HUES64 (cell line): ENCODE results near the gene CCDC69.

Experiments used
- H3K27ac ChIP-seq: 2 replicates; pipeline ENCODE4 v1.7.0; 2013; ENCODE audit warnings: low read depth, low read length, inconsistent platforms
- H3K27me3 ChIP-seq: 2 replicates; pipeline ENCODE4 v1.6.1; 2013; ENCODE audit warnings: mild to moderate bottlenecking, low read length; ENCODE audit not compliant: insufficient read depth
- H3K36me3 ChIP-seq: 2 replicates; pipeline ENCODE4 v1.6.1; 2013; ENCODE audit warnings: mild to moderate bottlenecking, low read length; ENCODE audit not compliant: insufficient read depth
- H3K4me1 ChIP-seq: 2 replicates; pipeline ENCODE4 v1.6.1; 2013; ENCODE audit warnings: mild to moderate bottlenecking, low read length, moderate library complexity; ENCODE audit not compliant: insufficient read depth
- H3K4me3 ChIP-seq: 2 replicates; pipeline ENCODE4 v1.5.1; 2013; ENCODE audit warnings: mild to moderate bottlenecking, low read length, moderate library complexity
- H3K9ac ChIP-seq: 2 replicates; pipeline ENCODE4 v1.6.1; 2013; ENCODE audit warnings: mild to moderate bottlenecking, low read depth, low read length
- H3K9me3 ChIP-seq: 2 replicates; pipeline ENCODE4 v1.6.1; 2013; ENCODE audit warnings: low read depth, low read length; ENCODE audit not compliant: insufficient read depth
- WGBS: fragments of 150-250, 120-280 bp; methylation state at CpG from one replicate; pipeline ENCODE4 v1.1.7; 2013; ENCODE audit warnings: missing lambda C conversion rate; 5-methylcytosine and 5-hydroxymethylcytosine counted together

The CCDC69 gene

GRCh38 chr5:151157426-151158286 is 66.2 kb downstream of the CCDC69 start, which contains the start of gene ANXA6:
ANXA6 (minus strand) TSS chr5:151157779; CDS start chr5:151147901, 9,878 bp downstream.
- Histone ChIP-seq H3K27me3 (peaks cover 4% of the 10 kb centered on the region; the same call in 1 of the 2 replicates), H3K27ac (peak within 1 kb of the TSS; percentile 33), H3K4me1 (peaks cover 11% of the 10 kb centered on the region; the same call in 1 of the 2 replicates), H3K9ac (peak within 1 kb of the TSS; percentile 85), H3K36me3 (no peaks in the 10 kb centered on the region), H3K4me3 (peak within 1 kb of the TSS; percentile 80), H3K9me3 (no peaks in the 10 kb centered on the region)
- WGBS: 2% methylated on average over 60 of the region's 60 CpGs

- WGBS: 23% methylated on average over 20 of the region's 20 CpGs
- peak overlapping the region; percentile 85 for H3K9ac ChIP-seq
Observed at GRCh38 chr5:151156507-151157420, 67.1 kb downstream of the CCDC69 start.

DNA sequence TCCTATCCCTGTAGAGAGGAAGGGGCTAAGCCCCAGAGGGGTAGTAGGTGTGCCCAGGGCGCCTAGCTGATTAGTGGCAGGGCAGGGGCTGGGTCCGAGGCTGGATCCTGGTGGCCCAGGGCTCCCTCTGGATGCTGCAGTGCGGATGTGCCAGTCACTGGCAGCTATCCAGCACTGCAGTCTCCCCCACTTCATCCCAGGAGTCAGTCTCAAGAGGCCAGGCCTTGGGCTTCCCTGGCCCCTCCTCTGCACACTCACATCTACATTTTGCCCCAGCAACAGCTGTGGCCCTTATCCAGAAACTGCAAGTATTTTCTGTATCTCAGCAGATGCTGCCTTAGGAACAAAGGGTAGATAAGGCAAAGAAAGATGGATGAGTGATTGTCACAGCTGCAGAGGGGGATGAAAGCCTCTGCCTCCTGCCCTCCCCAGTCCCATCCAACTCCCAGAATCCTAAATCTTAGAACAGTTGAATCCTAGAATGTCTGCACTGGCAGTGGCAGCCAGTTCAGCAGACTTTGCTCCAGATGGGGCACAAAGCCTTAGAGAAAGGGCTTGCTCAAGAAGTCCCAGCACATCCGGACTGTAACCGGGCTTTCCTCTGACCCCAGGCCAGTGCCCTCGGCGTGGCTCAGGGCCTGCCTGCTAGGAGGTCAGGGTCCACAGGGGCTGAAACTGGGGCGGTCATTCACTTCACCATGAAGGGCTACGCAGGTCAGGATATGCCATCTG is 68.0 kb downstream of the CCDC69 start:
- Histone ChIP-seq H3K27ac (no peak overlapping the region; the same call in 1 of the 2 replicates), H3K36me3 (no peaks in the 10 kb centered on the region), H3K4me3 (peak overlapping the region; percentile 80; the same call in 1 of the 2 replicates), H3K27me3 (peaks cover 4% of the 10 kb centered on the region; the same call in 1 of the 2 replicates), H3K9me3 (no peaks in the 10 kb centered on the region), H3K4me1 (peaks cover 15% of the 10 kb centered on the region; the same call in 1 of the 2 replicates), H3K9ac (0 out of 2 replicates have a peak overlapping the region, but pooled peaks have one; percentile 13)
- WGBS: 74% methylated on average over 9 of the region's 9 CpGs

More at GRCh38 chr5:151156507-151157420, 67.1 kb downstream of the CCDC69 start:
- Histone ChIP-seq H3K4me1 (peaks cover 11% of the 10 kb centered on the region; the same call in 1 of the 2 replicates), H3K36me3 (no peaks in the 10 kb centered on the region), H3K9me3 (no peaks in the 10 kb centered on the region), H3K27ac (peak overlapping the region; percentile 33; the same call in 1 of the 2 replicates), H3K4me3 (peak overlapping the region; percentile 80), H3K27me3 (peaks cover 4% of the 10 kb centered on the region; the same call in 1 of the 2 replicates)

DNA sequence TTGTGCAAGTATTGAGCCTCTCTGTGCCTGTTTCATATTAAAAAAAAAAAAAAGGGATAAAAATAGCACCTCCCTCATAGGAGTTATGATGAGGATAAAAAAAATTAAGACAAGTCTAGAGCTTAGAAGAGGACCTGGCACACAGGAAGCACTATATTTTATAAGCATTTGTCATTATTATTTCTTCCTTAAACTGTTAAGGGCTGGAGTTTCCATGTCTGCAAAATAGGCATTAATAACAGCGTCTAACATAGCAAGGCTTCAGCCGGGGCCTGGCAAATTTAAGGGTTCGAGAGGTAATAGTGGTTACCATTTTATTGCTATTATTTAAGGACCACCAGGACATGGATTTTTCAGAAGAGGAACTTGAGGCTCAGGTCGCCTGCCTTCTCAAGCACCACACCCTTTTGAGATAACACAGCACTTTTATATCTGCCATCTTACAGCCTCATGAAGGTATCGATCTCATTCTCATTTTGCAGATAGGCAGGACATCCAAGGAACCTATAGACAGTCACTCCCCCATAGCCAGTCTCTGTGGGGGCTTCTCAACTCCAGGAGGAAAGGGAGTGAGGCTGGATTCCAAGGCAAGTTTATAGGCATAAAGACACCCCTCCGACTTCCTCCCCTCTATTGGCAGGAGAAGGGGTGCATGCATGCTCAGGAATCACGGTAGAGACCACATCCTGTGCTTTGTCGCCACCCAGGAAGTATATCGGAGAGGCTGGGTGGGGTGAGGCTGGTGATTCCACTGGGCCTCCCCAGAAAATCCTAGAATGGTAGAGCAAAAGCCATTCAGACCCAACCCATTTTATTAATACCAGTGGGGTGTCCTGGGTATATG is 68.7 kb downstream of the CCDC69 start:
- Histone ChIP-seq H3K9me3 (no peaks in the 10 kb centered on the region), H3K4me3 (no peak overlapping the region), H3K9ac (no peak overlapping the region), H3K27me3 (peaks cover 4% of the 10 kb centered on the region; the same call in 1 of the 2 replicates), H3K27ac (no peak overlapping the region), H3K36me3 (no peaks in the 10 kb centered on the region), H3K4me1 (peaks cover 23% of the 10 kb centered on the region; the same call in 1 of the 2 replicates)
- WGBS: 83% methylated on average over 9 of the region's 9 CpGs

- WGBS: 92% methylated on average over 2 of the region's 3 CpGs
- Histone ChIP-seq H3K9me3 (no peaks in the 10 kb centered on the region), H3K27ac (no peak overlapping the region), H3K27me3 (peaks cover 3% of the 10 kb centered on the region; the same call in 1 of the 2 replicates), H3K9ac (no peak overlapping the region), H3K4me3 (no peak overlapping the region), H3K36me3 (no peaks in the 10 kb centered on the region), H3K4me1 (peaks cover 26% of the 10 kb centered on the region; the same call in 1 of the 2 replicates)
Observed at GRCh38 chr5:151153766-151154272, 70.1 kb downstream of the CCDC69 start.

GRCh38 chr5:151153300-151153699 is 70.6 kb downstream of the CCDC69 start:
- no peaks in the 10 kb centered on the region for H3K9me3 ChIP-seq
- H3K27me3 ChIP-seq: no peaks in the 10 kb centered on the region
- 70% methylated on average over 3 of the region's 3 CpGs for WGBS
- no peaks in the 10 kb centered on the region for H3K36me3 ChIP-seq
- peaks cover 25% of the 10 kb centered on the region; the same call in 1 of the 2 replicates for H3K4me1 ChIP-seq
- H3K27ac ChIP-seq: no peak overlapping the region
- H3K4me3 ChIP-seq: no peak overlapping the region
- H3K9ac ChIP-seq: no peak overlapping the region

DNA sequence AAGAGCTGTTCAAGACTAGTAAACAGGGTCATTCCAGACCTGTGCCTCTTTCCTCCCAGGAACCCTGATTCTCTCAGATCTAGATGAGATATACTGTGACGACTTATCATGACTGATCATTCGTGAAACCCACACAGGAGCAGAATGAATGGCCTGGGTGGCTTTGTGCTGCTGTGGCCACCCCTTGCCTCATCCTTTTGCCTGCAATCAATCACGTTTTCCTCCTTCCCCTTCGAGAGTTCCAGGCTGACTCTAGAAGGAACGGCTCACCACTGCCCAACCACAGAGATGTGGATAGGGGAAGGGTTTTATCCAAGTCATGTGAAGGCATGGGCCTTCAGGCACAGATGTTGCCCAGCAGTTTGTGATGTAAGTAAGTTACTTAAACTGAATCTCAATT is 72.1 kb downstream of the CCDC69 start:
- WGBS: 92% methylated on average over 5 of the region's 5 CpGs
- Histone ChIP-seq H3K27ac (no peak overlapping the region), H3K4me3 (no peak overlapping the region), H3K27me3 (no peaks in the 10 kb centered on the region), H3K9me3 (no peaks in the 10 kb centered on the region), H3K36me3 (0 out of 2 replicates have a peak, but pooled peaks cover 3% of the 10 kb centered on the region), H3K9ac (no peak overlapping the region), H3K4me1 (peaks cover 20% of the 10 kb centered on the region; the same call in 1 of the 2 replicates)

DNA sequence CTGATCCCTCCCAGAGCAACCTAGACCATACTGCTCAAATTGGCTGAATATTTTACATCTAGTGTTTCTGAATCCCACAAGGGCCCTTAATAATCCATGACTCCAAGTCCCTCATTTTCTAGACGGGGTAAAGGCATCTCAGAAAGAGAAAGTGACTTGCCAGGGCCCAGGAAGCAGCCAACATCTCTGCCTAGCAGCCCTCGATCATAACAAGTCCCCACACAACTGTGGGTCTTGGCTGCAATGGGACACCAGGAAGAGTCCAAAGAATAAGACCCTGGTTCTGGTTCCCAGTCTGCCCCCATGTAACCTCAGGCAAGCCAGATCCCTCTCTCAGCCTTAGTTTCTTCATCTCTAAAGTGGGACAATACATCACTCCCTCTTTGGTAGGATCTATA is 72.6 kb downstream of the CCDC69 start:
- Histone ChIP-seq H3K4me3 (no peak overlapping the region), H3K27ac (no peak overlapping the region), H3K36me3 (peaks cover 8% of the 10 kb centered on the region; the same call in 1 of the 2 replicates), H3K27me3 (no peaks in the 10 kb centered on the region), H3K4me1 (peaks cover 15% of the 10 kb centered on the region; the same call in 1 of the 2 replicates), H3K9me3 (no peaks in the 10 kb centered on the region), H3K9ac (no peak overlapping the region)
- WGBS: 90% methylated on average over 2 of the region's 2 CpGs

DNA sequence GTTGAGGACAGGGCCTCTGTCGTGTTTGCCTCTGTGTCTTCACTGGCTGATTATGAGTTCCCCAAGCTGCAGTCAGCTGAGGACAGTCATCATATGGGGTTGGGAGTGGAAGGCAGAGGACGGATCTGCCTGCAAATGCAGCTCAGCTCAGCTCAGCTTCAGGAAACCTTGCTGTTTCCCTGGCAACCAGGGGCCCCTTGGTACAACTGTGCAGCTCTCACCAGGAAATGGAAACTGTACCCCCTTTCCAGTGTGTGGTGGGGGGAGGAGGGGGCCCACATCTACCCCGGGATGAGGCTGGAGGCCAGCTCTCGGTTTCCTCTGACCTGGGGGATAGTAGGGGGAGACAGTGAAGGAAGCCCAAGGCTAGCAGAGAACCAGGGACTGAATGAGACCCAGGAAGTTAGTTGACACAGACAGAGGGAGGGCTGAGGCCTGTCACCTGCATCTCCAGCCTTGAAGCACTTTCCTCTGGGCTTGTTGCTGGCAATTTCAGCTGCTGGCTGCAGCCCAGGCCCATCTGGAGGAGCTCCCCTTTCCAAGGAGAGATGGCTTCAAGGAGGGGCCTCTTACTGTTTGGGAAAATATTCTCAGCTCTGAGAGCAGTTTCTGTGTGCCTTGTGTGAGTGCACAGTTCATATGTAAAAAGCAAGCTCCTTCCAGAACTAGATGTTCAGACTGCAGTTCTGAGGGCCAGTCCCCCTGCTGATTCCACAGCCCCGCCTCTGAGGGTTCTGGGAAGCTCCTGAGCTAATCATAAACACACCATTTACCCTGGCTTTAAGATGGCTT is 73.2 kb downstream of the CCDC69 start:
- no peaks in the 10 kb centered on the region for H3K9me3 ChIP-seq
- no peak overlapping the region for H3K4me3 ChIP-seq
- 81% methylated on average over 5 of the region's 5 CpGs for WGBS
- no peak overlapping the region for H3K9ac ChIP-seq
- no peaks in the 10 kb centered on the region for H3K27me3 ChIP-seq
- peaks cover 14% of the 10 kb centered on the region; the same call in 1 of the 2 replicates for H3K4me1 ChIP-seq
- no peak overlapping the region for H3K27ac ChIP-seq
- peaks cover 8% of the 10 kb centered on the region; the same call in 1 of the 2 replicates for H3K36me3 ChIP-seq
